Transverse colon (tissue), 4 donors: ENCODE data around the gene ESYT1. TPM values are rescaled to one million over a fixed set of nuclear protein-coding genes. Genes with fewer than 3 reads are reported as not detected.
A peak's percentile ranks its signal among the peaks of the same experiment; 100 is the strongest.

ENCODE experiments used
- DNase-seq: peaks from one replicate; pipeline ENCODE4 v3.0.0-alpha.2; 2019
- H3K27ac ChIP-seq, 4 donors: fragments of 200-600 bp; sonication (generic); 2 replicates each; pipeline ENCODE4 v1.5.1; 2016 to 2018; ENCODE audit warnings: inconsistent platforms in 4 of 4
- H3K27me3 ChIP-seq: fragments of 200-600 bp; sonication (generic); 2 replicates; pipeline ENCODE4 v1.5.1; 2017; ENCODE audit warnings: inconsistent platforms
- H3K36me3 ChIP-seq, 4 donors: fragments of 200-600 bp; sonication (generic); 2 replicates each; pipeline ENCODE4 v1.5.1; 2017 to 2019; ENCODE audit warnings: inconsistent platforms in 4 of 4
- H3K4me1 ChIP-seq, 4 donors: fragments of 200-600 bp; sonication (generic); 2 replicates each; pipeline ENCODE4 v1.5.1; 2017 to 2020; ENCODE audit warnings: inconsistent platforms in 4 of 4
- H3K4me3 ChIP-seq, 4 donors: fragments of 200-600 bp; sonication (generic); 1 replicate in 1 of 4; 2 replicates in 3 of 4; pipeline versions ENCODE4 v1.5.1 to v1.6.1; 2017 to 2019; ENCODE audit warnings: inconsistent platforms in 4 of 4
- H3K9me3 ChIP-seq, 2 donors: fragments of 200-600 bp; sonication (generic); 2 replicates each; pipeline ENCODE4 v1.5.1; 2017 to 2019; ENCODE audit warnings: inconsistent platforms in 2 of 2
- EP300 ChIP-seq: sonication (generic); formaldehyde crosslinking; IDR thresholded peaks from one replicate; pipeline ENCODE4 v1.6.1; 2017; ENCODE audit warnings: antibody characterized with exemption, low read depth
- POLR2A ChIP-seq: fragments of 450-650 bp; IDR thresholded peaks from one replicate; pipeline ENCODE4 v1.6.1; 2016; ENCODE audit warnings: antibody characterized with exemption, mild to moderate bottlenecking, moderate library complexity
- POLR2AphosphoS5 ChIP-seq, 3 donors: sonication (generic); formaldehyde crosslinking; IDR thresholded peaks; one replicate each; pipeline ENCODE4 v1.6.1; 2016; ENCODE audit warnings: antibody characterized with exemption in 3 of 3
- WGBS, 2 donors: methylation state at CpG; one replicate each; pipeline ENCODE4 v1.1.5; 2018; ENCODE audit warnings: low coverage in 1 of 2; 5-methylcytosine and 5-hydroxymethylcytosine counted together
- in situ Hi-C, 4 donors: fragments of 200-750 bp; cut with MboI; loops; one replicate each; pipeline versions ENCODE4 v1.15.0 to v1.15.1; 2017; ENCODE audit warnings: low sequenced_read_pairs in 3 of 4, low pct_ligation_motif_present in 1 of 4, low pct_unique_long_range_greater_than_20kb in 1 of 4
- intact Hi-C: fragments of 100-400 bp; cut with DNase I; formaldehyde crosslinking; loops from one replicate; pipeline ENCODE4 v1.15.1; 2023; ENCODE audit warnings: low total_unique reads
- total RNA-seq, 4 donors: library from RNA; depleted of rRNA; stranded (reverse); fragments of >200 nt; gene quantifications; one replicate each; pipeline ENCODE4 v1.1.0, GENCODE V29; 2016
- TF ChIP-seq, protein P1 (sequence below), 5 experiments: fragments of 200-600 bp in 3 of 5; fragments of 450-650 bp in 2 of 5; sonication (generic) in 3 of 5; IDR thresholded peaks; 1 replicate in 2 of 5; 2 replicates in 3 of 5; pipeline ENCODE4 v1.5.1; 2016 to 2017; ENCODE audit warnings: antibody characterized with exemption in 5 of 5, inconsistent platforms in 3 of 5, mild to moderate bottlenecking in 2 of 5, moderate library complexity in 1 of 5

The ESYT1 gene
- total RNA-seq, 4 donors from 2014 or later, result 94.2 to 133 (median 97.9) TPM

- Histone ChIP-seq H3K36me3 (peaks cover 0 to 8% (median 0%) of the 10 kb centered on the region in 4 donors), H3K27ac (peak overlapping the region; percentile 65 to 94 (median 72)), H3K4me3 (no peak overlapping the region), H3K9me3 (no peaks in the 10 kb centered on the region), H3K4me1 (peaks cover 3 to 53% (median 31%) of the 10 kb centered on the region in 4 donors), H3K27me3 (no peaks in the 10 kb centered on the region)
- in situ Hi-C loops (no loop called here), intact Hi-C loops (no loop called here)
- WGBS, 2 donors, result 80 to 82% methylated on average over 3 to 6 of the region's 6 CpGs
- TF ChIP-seq, protein P1, sequence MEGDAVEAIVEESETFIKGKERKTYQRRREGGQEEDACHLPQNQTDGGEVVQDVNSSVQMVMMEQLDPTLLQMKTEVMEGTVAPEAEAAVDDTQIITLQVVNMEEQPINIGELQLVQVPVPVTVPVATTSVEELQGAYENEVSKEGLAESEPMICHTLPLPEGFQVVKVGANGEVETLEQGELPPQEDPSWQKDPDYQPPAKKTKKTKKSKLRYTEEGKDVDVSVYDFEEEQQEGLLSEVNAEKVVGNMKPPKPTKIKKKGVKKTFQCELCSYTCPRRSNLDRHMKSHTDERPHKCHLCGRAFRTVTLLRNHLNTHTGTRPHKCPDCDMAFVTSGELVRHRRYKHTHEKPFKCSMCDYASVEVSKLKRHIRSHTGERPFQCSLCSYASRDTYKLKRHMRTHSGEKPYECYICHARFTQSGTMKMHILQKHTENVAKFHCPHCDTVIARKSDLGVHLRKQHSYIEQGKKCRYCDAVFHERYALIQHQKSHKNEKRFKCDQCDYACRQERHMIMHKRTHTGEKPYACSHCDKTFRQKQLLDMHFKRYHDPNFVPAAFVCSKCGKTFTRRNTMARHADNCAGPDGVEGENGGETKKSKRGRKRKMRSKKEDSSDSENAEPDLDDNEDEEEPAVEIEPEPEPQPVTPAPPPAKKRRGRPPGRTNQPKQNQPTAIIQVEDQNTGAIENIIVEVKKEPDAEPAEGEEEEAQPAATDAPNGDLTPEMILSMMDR (IDR thresholded peaks at IDR 0.05), result no peak
- TF ChIP-seq POLR2AphosphoS5 (IDR thresholded peaks at IDR 0.05) (no peak), POLR2A (no peak), EP300 (no peak)
- DNase-seq, result no peak
Measured at GRCh38 chr12:56086608-56087007, 41.5 kb upstream of the ESYT1 start.

- peak overlapping the region; percentile 65 to 94 (median 72) for H3K27ac ChIP-seq
- peaks cover 3 to 52% (median 31%) of the 10 kb centered on the region in 4 donors for H3K4me1 ChIP-seq
- DNase-seq, result peak; percentile 91
- no peaks in the 10 kb centered on the region for H3K9me3 ChIP-seq
- TF ChIP-seq POLR2AphosphoS5 (IDR thresholded peaks at IDR 0.05) (peak in 2 of 3 donors; percentile 26 to 62), POLR2A (peak; percentile 8), EP300 (no peak)
- TF ChIP-seq, protein P1 (IDR thresholded peaks at IDR 0.05), result no peak
- 49% methylated on average over 6 of the region's 6 CpGs; no CpG with 5 or more reads in 1 of the 2 donors for WGBS, 2 donors
- intact Hi-C loops (no loop called here), in situ Hi-C loops (no loop called here)
- H3K36me3 ChIP-seq, result peaks cover 0 to 8% (median 0%) of the 10 kb centered on the region in 4 donors
- H3K27me3 ChIP-seq, result no peaks in the 10 kb centered on the region
- no peak overlapping the region for H3K4me3 ChIP-seq
Measured at GRCh38 chr12:56087220-56087619, 40.8 kb upstream of the ESYT1 start.

DNA sequence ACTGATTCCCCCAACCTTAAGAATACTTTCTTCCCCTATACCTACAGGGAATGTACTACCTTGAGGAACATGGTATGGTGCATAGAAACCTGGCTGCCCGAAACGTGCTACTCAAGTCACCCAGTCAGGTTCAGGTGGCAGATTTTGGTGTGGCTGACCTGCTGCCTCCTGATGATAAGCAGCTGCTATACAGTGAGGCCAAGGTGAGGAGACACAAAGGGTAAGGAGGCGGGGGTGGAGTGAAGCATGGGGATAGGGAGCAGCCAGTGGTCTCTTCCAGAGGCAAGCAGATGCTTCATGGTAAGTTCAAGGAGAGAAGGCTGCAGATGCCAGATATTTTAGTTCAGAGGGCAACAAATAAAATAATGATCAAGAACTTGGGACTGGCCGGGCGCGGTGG is 30.3 kb upstream of the ESYT1 start:
- intact Hi-C loops, result no loop called here
- Histone ChIP-seq H3K27ac (no peak overlapping the region), H3K36me3 (peaks cover 0 to 31% (median 4%) of the 10 kb centered on the region in 4 donors), H3K27me3 (no peaks in the 10 kb centered on the region), H3K9me3 (no peaks in the 10 kb centered on the region), H3K4me3 (no peak overlapping the region), H3K4me1 (peaks cover 0 to under 1% (median 0%) of the 10 kb centered on the region in 4 donors)
- 92 to 93% methylated on average over 2 to 6 of the region's 6 CpGs for WGBS, 2 donors
- TF ChIP-seq POLR2A (no peak), POLR2AphosphoS5 (IDR thresholded peaks at IDR 0.05) (no peak), EP300 (no peak)
- TF ChIP-seq, protein P1 (IDR thresholded peaks at IDR 0.05), result no peak
- in situ Hi-C loops, result no loop called here
- no peak for DNase-seq

DNA sequence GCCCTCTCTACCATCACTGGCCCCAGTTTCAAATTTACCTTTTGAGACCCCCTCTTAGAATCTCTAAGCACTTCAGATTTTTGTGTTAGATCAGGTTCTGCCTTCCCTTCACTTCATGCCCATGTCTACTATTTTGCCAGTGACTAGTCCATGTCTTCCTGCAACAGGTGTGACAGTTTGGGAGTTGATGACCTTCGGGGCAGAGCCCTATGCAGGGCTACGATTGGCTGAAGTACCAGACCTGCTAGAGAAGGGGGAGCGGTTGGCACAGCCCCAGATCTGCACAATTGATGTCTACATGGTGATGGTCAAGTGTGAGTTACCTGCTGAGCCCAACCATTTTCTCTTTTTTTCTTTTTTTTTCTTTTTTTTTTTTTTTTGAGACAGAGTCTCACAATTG is 29.5 kb upstream of the ESYT1 start:
- H3K9me3 ChIP-seq, result no peaks in the 10 kb centered on the region
- H3K4me3 ChIP-seq, result no peak overlapping the region
- intact Hi-C loops, result no loop called here
- TF ChIP-seq, protein P1 (IDR thresholded peaks at IDR 0.05), result no peak
- TF ChIP-seq POLR2AphosphoS5 (IDR thresholded peaks at IDR 0.05) (no peak), POLR2A (no peak), EP300 (no peak)
- in situ Hi-C loops, result no loop called here
- peaks cover 0 to 9% (median 5%) of the 10 kb centered on the region in 4 donors for H3K4me1 ChIP-seq
- no peak for DNase-seq
- H3K27ac ChIP-seq, result no peak overlapping the region
- peaks cover 0 to 25% (median 0%) of the 10 kb centered on the region in 4 donors for H3K36me3 ChIP-seq
- WGBS, 2 donors, result 80% methylated on average over 3 of the region's 3 CpGs; no CpG with 5 or more reads in 1 of the 2 donors
- H3K27me3 ChIP-seq, result no peaks in the 10 kb centered on the region
